Duodenal mucosa (tissue), 2 donors: ENCODE data around the gene NBEA.

ENCODE experiments used
- H3K27ac ChIP-seq: one replicate; pipeline ENCODE4 v1.7.0; 2013; ENCODE audit warnings: low read depth, low read length
- H3K27me3 ChIP-seq, 2 donors: one replicate each; pipeline ENCODE4 v1.7.0; 2013; ENCODE audit warnings: low read length in 2 of 2, control low read depth in 1 of 2; ENCODE audit not compliant: insufficient read depth in 2 of 2, control insufficient read depth in 1 of 2
- H3K36me3 ChIP-seq, 2 donors: one replicate each; pipeline ENCODE4 v1.7.0; 2013; ENCODE audit warnings: low read length in 2 of 2, control low read depth in 1 of 2; ENCODE audit not compliant: insufficient read depth in 2 of 2, control insufficient read depth in 1 of 2
- H3K4me1 ChIP-seq, 2 donors: one replicate each; pipeline ENCODE4 v1.7.0; 2013; ENCODE audit warnings: low read length in 2 of 2, control low read depth in 1 of 2; ENCODE audit not compliant: insufficient read depth in 2 of 2, control insufficient read depth in 1 of 2
- H3K4me3 ChIP-seq, 2 donors: one replicate each; pipeline ENCODE4 v1.7.0; 2013; ENCODE audit warnings: low read length in 2 of 2, low read depth in 1 of 2
- H3K9ac ChIP-seq, 2 donors: one replicate each; pipeline ENCODE4 v1.7.0; 2013; ENCODE audit warnings: low read length in 2 of 2, low read depth in 1 of 2
- H3K9me3 ChIP-seq, 2 donors: one replicate each; pipeline ENCODE4 v1.7.0; 2013; ENCODE audit warnings: low read length in 2 of 2, control low read depth in 1 of 2; ENCODE audit not compliant: control insufficient read depth in 1 of 2

The NBEA gene

DNA sequence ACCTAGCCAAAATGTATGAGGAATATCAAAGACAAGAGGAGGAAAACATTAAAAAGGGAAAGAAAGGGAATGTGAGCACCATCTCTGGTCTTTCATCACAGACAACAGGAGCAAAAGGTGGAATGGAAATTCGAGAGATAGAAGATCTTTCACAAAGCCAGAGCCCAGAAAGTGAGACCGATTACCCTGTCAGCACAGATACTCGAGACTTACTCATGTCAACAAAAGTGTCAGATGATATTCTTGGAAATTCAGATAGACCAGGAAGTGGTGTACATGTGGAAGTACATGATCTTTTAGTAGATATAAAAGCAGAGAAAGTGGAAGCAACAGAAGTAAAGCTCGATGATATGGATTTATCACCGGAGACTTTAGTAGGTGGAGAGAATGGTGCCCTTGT is 217.0 kb downstream of the NBEA start:
- no peaks in the 10 kb centered on the region for H3K9me3 ChIP-seq
- no peak overlapping the region for H3K9ac ChIP-seq
- no peaks in the 10 kb centered on the region for H3K27me3 ChIP-seq
- H3K4me1 ChIP-seq, result no peaks in the 10 kb centered on the region
- no peak overlapping the region for H3K27ac ChIP-seq
- no peak overlapping the region for H3K4me3 ChIP-seq
- H3K36me3 ChIP-seq, result no peaks in the 10 kb centered on the region

DNA sequence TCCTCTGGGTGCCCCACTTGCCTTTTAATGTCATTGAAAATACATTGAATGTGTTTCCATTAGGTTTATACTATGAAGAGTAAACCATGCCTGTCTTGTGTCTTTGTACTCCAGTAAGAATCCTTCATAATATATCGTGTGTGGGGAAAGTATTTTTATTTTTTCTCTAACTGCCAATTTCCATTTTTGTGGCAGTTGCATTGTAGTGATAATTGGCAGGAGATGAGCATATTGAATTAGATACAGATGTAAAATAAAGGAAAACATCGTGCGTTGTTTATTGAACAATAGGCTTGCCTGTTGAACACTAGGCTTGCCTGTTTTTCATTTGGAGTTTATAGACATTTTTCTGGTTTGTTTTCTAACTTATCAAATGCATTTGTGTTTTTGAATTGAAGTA is 218.8 kb downstream of the NBEA start:
- no peaks in the 10 kb centered on the region for H3K9me3 ChIP-seq
- H3K27ac ChIP-seq, result no peak overlapping the region
- H3K4me3 ChIP-seq, result no peak overlapping the region
- no peaks in the 10 kb centered on the region for H3K4me1 ChIP-seq
- H3K27me3 ChIP-seq, result no peaks in the 10 kb centered on the region
- H3K9ac ChIP-seq, result no peak overlapping the region
- H3K36me3 ChIP-seq, result no peaks in the 10 kb centered on the region

DNA sequence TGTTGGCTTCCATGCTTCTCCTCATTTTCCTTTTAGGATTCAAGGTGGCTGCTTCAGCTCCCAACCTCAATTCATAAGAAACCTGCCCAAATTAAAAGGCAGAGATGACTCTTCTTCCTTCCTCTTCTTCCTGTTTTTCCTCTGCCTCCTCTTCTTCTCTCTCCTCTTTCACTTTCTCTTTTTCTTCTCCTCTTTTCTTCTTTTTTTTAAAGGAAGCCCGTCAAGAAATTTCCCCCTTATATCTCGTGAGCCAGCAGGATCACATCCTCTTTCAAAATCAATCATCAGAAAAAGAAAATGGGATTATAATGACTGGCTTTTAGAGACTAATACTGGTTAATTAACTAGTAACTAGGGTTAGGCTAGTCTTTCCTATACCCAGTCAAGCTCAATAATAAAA is 220.3 kb downstream of the NBEA start:
- H3K27ac ChIP-seq, result no peak overlapping the region
- H3K4me3 ChIP-seq, result no peak overlapping the region
- no peak overlapping the region for H3K9ac ChIP-seq
- no peaks in the 10 kb centered on the region for H3K36me3 ChIP-seq
- no peaks in the 10 kb centered on the region for H3K9me3 ChIP-seq
- no peaks in the 10 kb centered on the region for H3K4me1 ChIP-seq
- no peaks in the 10 kb centered on the region for H3K27me3 ChIP-seq

DNA sequence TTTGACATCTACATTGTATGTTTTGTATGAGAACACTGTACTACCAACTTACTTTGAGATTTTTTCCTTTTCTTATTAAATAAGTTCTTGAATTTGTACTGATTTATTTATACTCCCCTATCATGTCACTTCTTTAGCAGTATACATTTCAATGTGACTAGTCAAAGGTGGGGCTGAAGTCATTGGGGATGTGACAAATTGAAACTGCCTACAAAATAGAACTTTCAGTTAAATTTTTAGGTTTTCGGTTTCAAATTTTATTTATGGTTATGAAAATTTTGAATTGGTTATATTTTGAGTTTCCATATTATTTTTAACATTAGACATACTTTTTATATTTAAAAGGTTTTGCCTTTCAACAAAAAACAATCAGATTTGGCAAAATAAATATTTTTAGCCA is 221.6 kb downstream of the NBEA start:
- H3K4me3 ChIP-seq, result no peak overlapping the region

DNA sequence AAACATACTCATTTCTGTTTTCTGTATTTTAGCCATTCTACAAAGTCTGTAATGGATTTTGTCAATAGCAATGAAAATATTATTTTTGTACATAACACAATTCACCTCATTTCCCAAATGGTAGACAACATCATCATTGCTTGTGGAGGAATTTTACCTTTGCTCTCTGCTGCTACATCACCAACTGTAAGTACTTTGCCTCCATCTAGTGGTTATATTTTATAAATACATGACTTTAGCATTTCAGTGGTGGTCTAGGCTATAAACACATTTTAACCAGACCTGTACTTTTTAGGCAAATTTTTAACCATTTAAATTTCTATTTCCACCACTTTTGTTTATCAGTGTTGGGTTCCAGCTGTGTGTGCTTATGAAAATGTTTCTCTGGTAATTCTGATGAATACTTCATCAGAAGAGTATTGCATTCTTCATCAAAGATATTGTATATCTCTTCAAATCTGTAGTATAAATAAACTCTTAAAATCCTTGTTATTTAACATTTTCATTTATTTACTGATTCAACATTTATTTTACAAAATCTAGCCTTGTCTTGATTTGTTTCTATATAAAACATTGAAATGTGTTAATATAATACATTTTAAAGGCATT is 222.4 kb downstream of the NBEA start:
- H3K9me3 ChIP-seq, result no peaks in the 10 kb centered on the region
- H3K36me3 ChIP-seq, result no peaks in the 10 kb centered on the region
- no peak overlapping the region for H3K4me3 ChIP-seq
- H3K4me1 ChIP-seq, result no peaks in the 10 kb centered on the region
- H3K9ac ChIP-seq, result no peak overlapping the region
- no peaks in the 10 kb centered on the region for H3K27me3 ChIP-seq
- no peak overlapping the region for H3K27ac ChIP-seq

More for the DNA sequence above, 221.6 kb downstream of the NBEA start:
- Histone ChIP-seq H3K9ac (no peak overlapping the region), H3K4me1 (no peaks in the 10 kb centered on the region), H3K27ac (no peak overlapping the region), H3K27me3 (no peaks in the 10 kb centered on the region), H3K36me3 (no peaks in the 10 kb centered on the region), H3K9me3 (no peaks in the 10 kb centered on the region)

DNA sequence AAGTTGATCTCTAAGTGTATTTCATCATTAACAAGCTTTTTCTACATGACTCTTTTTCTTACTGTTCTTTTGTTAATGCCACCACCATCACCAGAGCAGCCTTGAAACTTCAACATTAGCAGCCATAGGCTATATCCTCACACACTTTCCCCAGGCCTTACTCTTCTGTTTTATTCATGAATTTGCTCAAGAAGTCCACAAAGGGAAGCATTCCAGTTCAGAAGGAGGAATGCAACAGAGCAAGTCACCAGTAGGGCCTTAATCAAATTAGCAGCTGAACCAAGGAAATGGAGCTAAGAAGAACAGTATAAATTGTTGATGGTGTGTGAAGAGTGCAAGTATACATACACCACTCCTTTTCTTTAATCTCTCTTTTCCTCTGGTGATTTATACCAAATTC is 223.1 kb downstream of the NBEA start:
- no peaks in the 10 kb centered on the region for H3K4me1 ChIP-seq
- no peaks in the 10 kb centered on the region for H3K27me3 ChIP-seq
- no peaks in the 10 kb centered on the region for H3K36me3 ChIP-seq
- H3K4me3 ChIP-seq, result no peak overlapping the region
- H3K9ac ChIP-seq, result no peak overlapping the region
- no peaks in the 10 kb centered on the region for H3K9me3 ChIP-seq
- no peak overlapping the region for H3K27ac ChIP-seq

DNA sequence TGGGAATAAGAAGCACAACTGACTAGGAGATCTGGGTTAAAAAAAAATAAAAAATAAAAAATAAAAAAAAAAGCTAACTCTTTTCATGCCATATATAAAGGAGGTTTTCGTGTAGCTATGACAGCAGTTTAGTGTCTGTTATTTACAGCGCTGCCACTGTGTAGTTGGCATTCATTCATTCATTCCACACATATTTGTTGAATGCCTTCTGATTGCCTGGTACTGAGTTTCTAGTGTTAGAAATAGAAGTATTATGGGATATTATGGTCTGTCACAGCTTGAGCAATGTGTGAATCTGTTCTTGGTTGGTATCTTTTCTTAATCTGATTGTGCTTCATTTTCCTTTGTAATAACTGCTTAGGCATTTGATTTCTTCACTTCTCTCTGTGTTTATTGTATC is 237.4 kb downstream of the NBEA start:
- Histone ChIP-seq H3K9ac (no peak overlapping the region), H3K27me3 (no peaks in the 10 kb centered on the region), H3K27ac (no peak overlapping the region), H3K4me3 (no peak overlapping the region), H3K9me3 (no peaks in the 10 kb centered on the region), H3K36me3 (no peaks in the 10 kb centered on the region), H3K4me1 (no peaks in the 10 kb centered on the region)

DNA sequence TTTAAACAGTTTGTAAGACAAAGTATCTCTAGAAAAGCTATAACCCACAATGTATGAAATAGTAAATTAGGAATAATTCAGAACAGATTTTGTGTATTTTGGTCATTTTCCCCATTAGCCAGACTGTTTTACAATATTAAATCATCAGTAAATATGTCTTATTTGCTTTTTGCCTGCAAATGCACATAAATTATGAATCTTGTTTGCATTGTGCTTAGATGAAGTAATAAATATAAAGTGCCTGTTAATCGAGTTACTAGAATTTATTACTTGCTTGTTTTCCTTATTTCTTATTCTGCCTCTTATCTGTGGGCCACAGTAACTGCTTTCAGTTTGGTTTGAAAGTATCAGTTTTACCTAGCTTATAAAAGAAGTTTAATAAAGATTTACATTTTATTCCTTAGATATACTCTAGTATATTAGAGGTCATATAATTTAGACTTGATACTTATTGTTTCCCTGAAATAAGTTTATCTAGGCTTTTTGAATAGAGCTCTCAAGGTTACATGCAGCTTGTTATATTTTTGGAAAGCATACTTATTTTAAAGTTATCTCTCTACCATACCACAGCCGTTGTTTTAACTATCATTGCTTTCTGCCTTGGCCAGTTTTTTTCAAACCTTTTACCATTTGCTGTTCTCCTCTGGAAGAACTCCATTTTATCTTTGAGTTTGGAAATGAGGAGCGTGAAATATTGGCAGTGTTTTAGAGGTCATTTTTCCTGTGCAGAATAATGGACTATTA is 238.0 kb downstream of the NBEA start:
- H3K9ac ChIP-seq, result no peak overlapping the region
- H3K4me1 ChIP-seq, result no peaks in the 10 kb centered on the region
- H3K9me3 ChIP-seq, result no peaks in the 10 kb centered on the region
- no peak overlapping the region for H3K27ac ChIP-seq
- H3K36me3 ChIP-seq, result no peaks in the 10 kb centered on the region
- H3K4me3 ChIP-seq, result no peak overlapping the region
- no peaks in the 10 kb centered on the region for H3K27me3 ChIP-seq

DNA sequence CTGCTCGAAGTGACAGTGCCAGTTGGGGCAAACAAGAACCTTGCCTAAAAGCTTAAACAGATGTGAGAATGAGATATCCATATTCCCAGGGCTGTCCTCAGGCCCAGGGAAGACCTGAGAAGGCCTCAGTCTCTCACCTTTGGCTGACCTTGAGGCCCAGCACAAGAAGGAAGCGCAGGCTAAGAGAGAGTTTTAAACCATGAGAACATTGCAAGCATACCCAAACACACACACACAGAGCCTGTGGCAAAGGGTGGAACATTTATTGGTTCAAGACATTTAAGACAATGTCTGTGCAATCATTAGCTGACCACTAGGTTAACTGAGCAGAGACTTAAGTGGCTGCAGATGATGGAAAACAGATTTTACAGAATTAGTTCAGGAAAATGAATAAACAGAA is 248.2 kb downstream of the NBEA start:
- H3K4me3 ChIP-seq, result no peak overlapping the region
- H3K4me1 ChIP-seq, result no peaks in the 10 kb centered on the region
- no peak overlapping the region for H3K9ac ChIP-seq
- no peaks in the 10 kb centered on the region for H3K36me3 ChIP-seq
- H3K27me3 ChIP-seq, result no peaks in the 10 kb centered on the region
- no peaks in the 10 kb centered on the region for H3K9me3 ChIP-seq
- H3K27ac ChIP-seq, result no peak overlapping the region

DNA sequence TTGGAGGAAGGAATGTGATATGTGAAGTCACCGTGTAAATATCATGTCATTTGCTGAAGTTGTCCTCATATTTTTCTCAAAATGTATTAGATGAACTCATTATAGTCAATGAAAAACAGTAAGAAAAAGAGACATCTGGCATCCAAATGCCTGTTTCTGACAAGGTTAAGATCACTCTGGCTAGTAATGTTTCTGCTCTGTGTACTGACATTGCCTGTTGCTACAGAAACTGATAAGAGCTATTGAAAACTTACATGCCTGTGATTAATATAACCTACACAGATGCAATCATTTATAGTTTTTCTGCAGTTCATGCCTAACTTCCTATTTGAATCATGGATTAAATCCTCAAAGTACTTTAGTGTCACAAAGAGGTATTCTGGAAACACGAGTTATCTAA is 249.8 kb downstream of the NBEA start:
- Histone ChIP-seq H3K36me3 (no peaks in the 10 kb centered on the region), H3K4me3 (no peak overlapping the region), H3K9ac (no peak overlapping the region), H3K27me3 (no peaks in the 10 kb centered on the region), H3K27ac (no peak overlapping the region), H3K4me1 (no peaks in the 10 kb centered on the region), H3K9me3 (no peaks in the 10 kb centered on the region)
